CD4-positive, CD25-positive, alpha-beta regulatory T cell (primary cell): Measurements from ENCODE around the gene SPINK7. TPM values are rescaled to one million over a fixed set of nuclear protein-coding genes. Genes with fewer than 3 reads are reported as not detected.

Source experiments
- ATAC-seq, 2 donors: fragments of 150-1000 bp; cut with Tn5 transposase; one replicate each; pipeline ENCODE4 v1.10.0; 2021; ENCODE audit warnings: low read depth in 2 of 2, moderate number of reproducible peaks in 2 of 2, moderate library complexity in 1 of 2
- DNase-seq, 3 donors: peaks; one replicate each; pipeline versions ENCODE4 v3.0.0 to v3.0.0-alpha.2; 2012 to 2022; ENCODE audit warnings: mixed read lengths in 1 of 3
- H3K27ac ChIP-seq: one replicate; pipeline ENCODE4 v1.7.0; 2013; ENCODE audit warnings: mild to moderate bottlenecking, low read length; ENCODE audit not compliant: insufficient read depth, poor library complexity, severe bottlenecking
- H3K27me3 ChIP-seq: one replicate; pipeline ENCODE4 v1.7.0; 2013; ENCODE audit warnings: low read length; ENCODE audit not compliant: control insufficient read depth, insufficient read depth
- H3K36me3 ChIP-seq: one replicate; pipeline ENCODE4 v1.7.0; 2013; ENCODE audit warnings: mild to moderate bottlenecking, low read length, moderate library complexity; ENCODE audit not compliant: control insufficient read depth, insufficient read depth
- H3K4me1 ChIP-seq: 2 replicates; pipeline ENCODE4 v1.7.0; 2013; ENCODE audit warnings: mild to moderate bottlenecking, low read length; ENCODE audit not compliant: insufficient read depth, control insufficient read depth, poor library complexity, severe bottlenecking
- H3K4me3 ChIP-seq: one replicate; pipeline ENCODE4 v1.7.0; 2013; ENCODE audit warnings: low read depth, mild to moderate bottlenecking, low read length, moderate library complexity
- H3K9me3 ChIP-seq, 2 experiments: 1 replicate in 1 of 2; 2 replicates in 1 of 2; pipeline ENCODE4 v1.7.0; 2013; ENCODE audit warnings: low read length in 2 of 2, mild to moderate bottlenecking in 1 of 2, moderate library complexity in 1 of 2; ENCODE audit not compliant: control insufficient read depth in 2 of 2
- H3K27ac Mint-ChIP-seq, 3 donors: one replicate each; pipeline ENCODE4 v1.8.0; 2020 to 2022; ENCODE audit warnings: mild to moderate bottlenecking in 3 of 3, mixed read lengths in 3 of 3, moderate library complexity in 2 of 3
- H3K27me3 Mint-ChIP-seq: one replicate; pipeline ENCODE4 v1.8.0; 2022; ENCODE audit warnings: mild to moderate bottlenecking, mixed read lengths
- H3K36me3 Mint-ChIP-seq: one replicate; pipeline ENCODE4 v1.8.0; 2020; ENCODE audit warnings: mixed read lengths
- H3K4me1 Mint-ChIP-seq, 4 donors: one replicate each; pipeline ENCODE4 v1.8.0; 2020 to 2022; ENCODE audit warnings: mixed read lengths in 4 of 4, mild to moderate bottlenecking in 1 of 4
- H3K4me3 Mint-ChIP-seq, 4 donors: one replicate each; pipeline ENCODE4 v1.8.0; 2020 to 2022; ENCODE audit warnings: mild to moderate bottlenecking in 4 of 4, mixed read lengths in 4 of 4, moderate library complexity in 3 of 4
- H3K9me3 Mint-ChIP-seq, 7 donors: one replicate each; pipeline ENCODE4 v1.8.0; 2020 to 2022; ENCODE audit warnings: mixed read lengths in 7 of 7, mild to moderate bottlenecking in 3 of 7, moderate library complexity in 2 of 7
- polyA plus RNA-seq, 4 donors: library from polyadenylated mRNA; unstranded; fragments of 300-500 nt; fragmentation: Illumina TruSeq; gene quantifications; one replicate each; pipeline ENCODE4 v1.2.3, GENCODE V29; 2021
- total RNA-seq: library from RNA; stranded (reverse); gene quantifications from one replicate; pipeline ENCODE4 v1.2.3, GENCODE V29; 2022

SPINK7 gene
- total and polyA plus RNA-seq, 5 donors from 2014 or later, result not detected

DNA sequence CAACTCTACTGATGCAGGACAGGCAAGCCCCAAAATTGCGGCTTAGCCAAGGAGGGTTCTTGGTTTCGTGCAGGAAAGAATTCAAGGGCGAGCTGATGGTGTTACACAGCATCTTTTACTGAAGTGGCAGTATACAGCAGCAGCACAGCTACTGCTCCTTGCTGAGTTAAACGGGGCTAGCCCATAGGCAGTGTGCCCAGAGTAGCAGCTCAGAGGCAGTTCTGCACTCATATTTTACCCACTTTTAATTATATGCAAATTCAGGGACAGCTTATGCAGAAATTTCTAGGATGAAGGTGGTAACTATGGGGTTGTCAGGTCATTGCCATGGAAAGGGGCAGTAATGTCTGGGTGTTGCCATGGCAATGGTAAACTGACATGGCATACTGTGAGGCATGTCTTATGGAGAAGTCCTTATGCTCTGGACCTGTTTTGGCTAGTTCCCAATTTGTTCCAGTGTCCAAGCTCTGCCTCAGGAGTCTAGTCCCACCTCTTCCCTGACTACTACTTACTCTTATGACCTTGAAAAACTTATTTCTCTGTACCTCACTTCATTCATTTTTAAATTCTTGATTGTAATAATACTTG is 21.1 kb downstream of the SPINK7 start:
- H3K9me3 Mint-ChIP-seq, result peaks cover 0 to 17% (median 3%) of the 10 kb centered on the region in 7 donors
- H3K36me3 ChIP-seq, result no peaks in the 10 kb centered on the region

DNA sequence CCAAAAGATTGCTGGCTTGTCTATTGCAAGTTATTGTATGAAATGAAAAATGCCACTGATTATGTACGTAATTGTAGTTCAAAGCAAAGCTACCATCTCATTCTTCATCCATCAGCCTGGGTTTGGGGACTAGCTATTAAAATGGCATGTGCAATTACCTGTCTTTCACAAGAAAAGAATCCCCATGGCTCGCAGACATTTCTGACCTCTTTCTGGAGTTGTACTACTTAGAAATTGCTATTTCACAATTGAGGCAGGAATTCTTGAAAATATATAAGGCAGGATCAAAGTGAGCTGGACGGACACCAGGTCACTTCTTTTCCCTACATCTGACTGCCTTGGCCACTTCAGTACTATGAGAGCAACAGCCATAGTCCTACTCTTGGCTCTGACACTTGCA is 23.0 kb downstream of the SPINK7 start, which contains the start of gene SPINK9:
Gene SPINK9 (plus strand): TSS at position 301 of the 400 bp plus-strand sequence. CDS start 55 bp downstream, at position 356.
- ATAC-seq (no peak), DNase-seq (no peak)
- no peaks in the 10 kb centered on the region for H3K4me1 Mint-ChIP-seq
- Histone ChIP-seq H3K4me1 (no peaks in the 10 kb centered on the region), H3K9me3 (no peaks in the 10 kb centered on the region), H3K27me3 (no peaks in the 10 kb centered on the region), H3K27ac (no peak within 1 kb of the TSS), H3K4me3 (no peak within 1 kb of the TSS), H3K36me3 (no peaks in the 10 kb centered on the region)
- H3K4me3 Mint-ChIP-seq, result no peak within 1 kb of the TSS
- H3K9me3 Mint-ChIP-seq, result peaks cover 0 to 12% (median 1%) of the 10 kb centered on the region in 7 donors
- H3K27me3 Mint-ChIP-seq, result no peaks in the 10 kb centered on the region
- peaks cover 10% of the 10 kb centered on the region for H3K36me3 Mint-ChIP-seq
- no peak within 1 kb of the TSS for H3K27ac Mint-ChIP-seq

More for the DNA sequence above, 21.1 kb downstream of the SPINK7 start:
- H3K27ac ChIP-seq, result no peak overlapping the region
- H3K27me3 ChIP-seq, result no peaks in the 10 kb centered on the region
- Mint-ChIP-seq H3K4me1 (no peaks in the 10 kb centered on the region), H3K4me3 (no peak overlapping the region), H3K27me3 (no peaks in the 10 kb centered on the region), H3K27ac (no peak overlapping the region), H3K36me3 (peaks cover 10% of the 10 kb centered on the region)
- no peak for DNase-seq
- H3K4me3 ChIP-seq, result no peak overlapping the region
- no peak for ATAC-seq
- no peaks in the 10 kb centered on the region for H3K9me3 ChIP-seq
- H3K4me1 ChIP-seq, result no peaks in the 10 kb centered on the region

DNA sequence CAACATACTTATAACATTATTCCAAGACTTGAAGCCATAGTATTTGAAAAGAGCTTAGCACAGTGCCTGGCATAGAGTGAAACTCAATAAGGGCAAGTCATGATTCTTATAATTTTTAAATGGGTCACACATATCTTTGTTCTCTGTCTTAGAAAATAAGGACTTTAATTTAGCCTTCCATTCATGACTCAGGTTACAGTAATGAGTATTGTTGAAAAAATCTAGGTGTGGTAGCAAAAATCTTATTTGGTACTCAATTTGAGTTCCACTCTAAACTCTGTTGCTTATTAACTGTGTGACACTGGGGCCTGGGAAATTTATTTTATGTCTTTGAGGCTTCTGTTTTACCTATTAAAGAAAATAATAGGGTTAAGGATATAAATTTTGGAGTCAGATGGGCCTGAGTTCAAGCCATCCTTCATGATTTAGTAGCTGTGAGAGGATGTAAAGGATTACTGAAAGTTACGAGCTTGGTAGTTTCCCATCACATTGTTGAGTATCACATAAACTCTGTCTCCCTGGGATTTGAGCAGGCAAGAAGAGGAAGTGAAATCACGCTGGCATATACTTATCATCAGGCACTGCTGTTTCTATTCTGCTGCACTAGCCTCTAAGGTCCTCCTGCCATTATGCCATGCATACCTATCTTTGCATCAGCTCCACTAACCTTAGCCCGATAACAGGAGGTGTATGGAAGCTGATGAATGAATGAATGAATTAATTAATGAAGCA is 24.6 kb downstream of the SPINK7 start:
- H3K27ac ChIP-seq, result no peak overlapping the region
- H3K27me3 Mint-ChIP-seq, result no peaks in the 10 kb centered on the region
- peaks cover 8% of the 10 kb centered on the region for H3K36me3 Mint-ChIP-seq
- no peaks in the 10 kb centered on the region for H3K4me1 Mint-ChIP-seq
- H3K27me3 ChIP-seq, result no peaks in the 10 kb centered on the region
- no peak for ATAC-seq
- no peaks in the 10 kb centered on the region for H3K9me3 ChIP-seq
- no peaks in the 10 kb centered on the region for H3K36me3 ChIP-seq
- no peak overlapping the region for H3K27ac Mint-ChIP-seq
- H3K9me3 Mint-ChIP-seq, result peaks cover 0 to 5% (median 0%) of the 10 kb centered on the region in 7 donors
- no peak overlapping the region for H3K4me3 ChIP-seq
- H3K4me1 ChIP-seq, result no peaks in the 10 kb centered on the region
- DNase-seq, result no peak
- no peak overlapping the region for H3K4me3 Mint-ChIP-seq

DNA sequence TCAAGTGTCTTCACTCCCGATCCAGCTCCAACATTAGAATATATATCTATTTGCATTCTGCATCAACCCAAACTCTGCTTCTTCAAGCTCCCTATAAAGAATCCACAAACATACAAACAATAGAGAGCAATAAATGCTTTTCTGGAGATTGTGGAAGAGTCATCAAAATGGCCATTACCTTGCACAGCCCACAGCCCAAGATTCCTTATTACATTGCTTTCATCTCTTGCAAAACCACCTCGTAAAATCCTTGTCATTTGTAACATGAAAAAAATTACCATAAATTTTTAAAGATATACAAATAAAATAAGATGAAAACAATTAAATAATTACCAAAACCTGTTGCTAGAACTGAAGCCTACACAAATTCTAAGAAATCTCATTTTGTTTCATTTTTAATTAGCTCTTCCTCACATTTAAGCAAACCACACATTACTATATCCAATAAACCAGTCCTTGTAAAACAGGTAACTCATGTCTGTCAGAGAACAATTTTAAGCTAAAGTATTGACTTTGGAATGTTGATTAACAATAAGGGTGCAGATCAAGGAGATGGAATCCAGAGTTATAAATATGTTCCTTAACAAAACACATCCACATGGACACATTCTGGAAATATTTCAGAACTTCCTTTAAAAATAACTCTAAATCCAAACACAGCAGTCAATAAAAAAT is 30.3 kb downstream of the SPINK7 start:
- ATAC-seq (no peak), DNase-seq (no peak)
- no peak overlapping the region for H3K4me3 ChIP-seq
- Mint-ChIP-seq H3K27me3 (no peaks in the 10 kb centered on the region), H3K9me3 (no peaks in the 10 kb centered on the region), H3K27ac (no peak overlapping the region), H3K36me3 (peaks cover 4% of the 10 kb centered on the region), H3K4me3 (no peak overlapping the region), H3K4me1 (no peaks in the 10 kb centered on the region)
- no peaks in the 10 kb centered on the region for H3K4me1 ChIP-seq
- no peaks in the 10 kb centered on the region for H3K9me3 ChIP-seq
- no peak overlapping the region for H3K27ac ChIP-seq
- H3K36me3 ChIP-seq, result no peaks in the 10 kb centered on the region
- no peaks in the 10 kb centered on the region for H3K27me3 ChIP-seq

DNA sequence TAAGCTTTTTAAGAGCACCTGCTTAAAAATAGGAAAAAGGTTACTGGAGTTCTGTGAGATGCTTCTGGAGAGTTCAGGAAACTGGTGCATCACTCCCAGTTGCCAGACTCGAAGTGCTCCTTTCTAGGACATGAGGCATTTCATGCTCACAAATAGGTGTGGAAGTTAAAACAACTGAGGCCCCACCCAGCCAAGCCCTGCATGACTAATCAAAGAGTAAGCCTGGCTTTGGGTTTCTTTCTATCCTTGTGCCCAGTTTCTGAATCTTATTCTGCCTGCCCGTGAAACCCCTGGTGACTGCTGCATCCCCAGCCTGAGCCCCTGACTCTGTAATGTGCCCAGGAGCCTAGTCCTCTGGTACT is 30.8 kb downstream of the SPINK7 start:
- H3K4me1 Mint-ChIP-seq, result no peaks in the 10 kb centered on the region
- peaks cover 4% of the 10 kb centered on the region for H3K36me3 Mint-ChIP-seq
- Histone ChIP-seq H3K27me3 (no peaks in the 10 kb centered on the region), H3K27ac (no peak overlapping the region), H3K9me3 (no peaks in the 10 kb centered on the region), H3K4me1 (no peaks in the 10 kb centered on the region), H3K4me3 (no peak overlapping the region), H3K36me3 (no peaks in the 10 kb centered on the region)
- ATAC-seq, result no peak
- no peak for DNase-seq
- H3K9me3 Mint-ChIP-seq, result no peaks in the 10 kb centered on the region
- peak overlapping the region in 1 of 3 donors; percentile 17 for H3K27ac Mint-ChIP-seq
- H3K4me3 Mint-ChIP-seq, result no peak overlapping the region
- peaks cover 2% of the 10 kb centered on the region for H3K27me3 Mint-ChIP-seq

DNA sequence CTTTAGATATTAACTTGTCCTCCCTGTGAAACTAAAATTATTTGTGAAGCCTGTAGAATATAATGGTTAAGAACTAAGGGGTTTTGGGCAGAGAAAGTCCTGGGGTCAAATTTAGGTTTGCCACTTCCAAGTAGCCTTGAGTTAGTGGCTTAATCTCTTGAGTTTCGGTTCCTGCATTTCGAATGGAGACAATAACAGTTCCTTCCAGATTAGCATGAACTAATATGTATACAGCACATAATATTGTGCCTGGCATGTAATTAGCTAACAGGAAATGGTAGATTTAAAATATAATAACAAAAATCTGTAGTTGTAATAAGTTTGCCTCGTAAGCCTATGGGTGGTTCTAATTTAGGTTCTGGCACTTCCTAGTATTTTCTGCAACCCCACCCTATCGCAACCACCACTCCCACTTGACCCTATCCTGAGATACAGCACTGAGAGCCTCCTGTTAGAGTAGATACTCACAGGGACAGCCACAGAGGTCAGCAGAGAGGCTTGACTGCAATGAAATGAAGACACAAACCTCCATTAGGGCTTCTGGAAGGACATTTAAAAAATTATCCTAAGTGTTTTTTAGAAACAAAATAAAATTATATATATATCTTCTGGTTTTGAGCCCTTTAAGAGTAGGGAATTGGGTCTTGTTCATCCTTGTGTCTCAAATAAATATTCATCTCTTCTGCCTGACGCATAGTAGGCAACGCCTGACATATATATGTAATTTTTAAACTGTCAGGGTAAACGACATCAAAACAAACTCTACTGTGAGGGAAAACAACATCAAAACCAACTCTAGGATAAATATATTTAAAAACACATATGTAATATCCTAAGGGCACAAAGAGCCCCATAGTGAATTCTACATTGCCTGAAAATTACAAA is 31.6 kb downstream of the SPINK7 start:
- H3K27me3 Mint-ChIP-seq, result peaks cover 4% of the 10 kb centered on the region
- no peaks in the 10 kb centered on the region for H3K36me3 ChIP-seq
- DNase-seq (no peak), ATAC-seq (no peak)
- H3K4me3 Mint-ChIP-seq, result no peak overlapping the region
- no peaks in the 10 kb centered on the region for H3K27me3 ChIP-seq
- no peak overlapping the region for H3K27ac ChIP-seq
- H3K9me3 ChIP-seq, result no peaks in the 10 kb centered on the region
- H3K9me3 Mint-ChIP-seq, result no peaks in the 10 kb centered on the region
- H3K4me3 ChIP-seq, result no peak overlapping the region
- H3K4me1 Mint-ChIP-seq, result no peaks in the 10 kb centered on the region
- H3K36me3 Mint-ChIP-seq, result peaks cover 4% of the 10 kb centered on the region
- H3K4me1 ChIP-seq, result no peaks in the 10 kb centered on the region
- peak overlapping the region in 1 of 3 donors; percentile 17 for H3K27ac Mint-ChIP-seq

DNA sequence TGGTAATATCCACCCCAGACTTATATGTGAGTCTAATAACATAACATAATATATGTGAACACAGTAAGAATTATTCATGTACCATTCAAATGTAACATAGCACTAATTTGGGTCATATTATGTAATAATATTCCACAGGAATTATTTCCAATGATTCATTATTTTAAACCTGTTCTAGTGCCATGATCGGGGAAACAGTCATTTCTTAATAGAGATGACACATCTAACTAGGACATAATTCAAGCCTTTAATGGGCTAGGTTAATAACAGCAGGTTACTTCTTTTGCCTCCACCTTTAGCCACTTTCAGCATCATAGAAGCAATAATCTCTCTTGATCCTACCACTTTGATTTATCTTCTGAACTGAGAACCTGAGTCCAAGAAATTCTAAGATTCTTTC is 35.5 kb downstream of the SPINK7 start:
- Mint-ChIP-seq H3K4me1 (no peaks in the 10 kb centered on the region), H3K4me3 (no peak overlapping the region), H3K36me3 (peaks cover 5% of the 10 kb centered on the region), H3K27me3 (peaks cover 15% of the 10 kb centered on the region), H3K9me3 (peaks cover 0 to 3% (median 0%) of the 10 kb centered on the region in 7 donors), H3K27ac (no peak overlapping the region)
- no peak overlapping the region for H3K27ac ChIP-seq
- no peaks in the 10 kb centered on the region for H3K9me3 ChIP-seq
- no peak overlapping the region for H3K4me3 ChIP-seq
- no peaks in the 10 kb centered on the region for H3K4me1 ChIP-seq
- no peaks in the 10 kb centered on the region for H3K27me3 ChIP-seq
- ATAC-seq, result no peak
- no peaks in the 10 kb centered on the region for H3K36me3 ChIP-seq
- DNase-seq, result no peak
